K562 treated with DMSO at 1 percent for 4 hours (cell line): Measurements from ENCODE around the gene MAP4K4. TPM values are rescaled to one million over a fixed set of nuclear protein-coding genes. Genes with fewer than 3 reads are reported as not detected.

ENCODE experiments used
- total RNA-seq: library from RNA; unstranded; fragments of 300-600 nt; gene quantifications from 2 replicates; pipeline ENCODE4 v1.2.3, GENCODE V29; 2022; ENCODE audit not compliant: insufficient read depth

MAP4K4 gene
- total RNA-seq = 29.2 and 38.0 TPM in 2 replicates

DNA sequence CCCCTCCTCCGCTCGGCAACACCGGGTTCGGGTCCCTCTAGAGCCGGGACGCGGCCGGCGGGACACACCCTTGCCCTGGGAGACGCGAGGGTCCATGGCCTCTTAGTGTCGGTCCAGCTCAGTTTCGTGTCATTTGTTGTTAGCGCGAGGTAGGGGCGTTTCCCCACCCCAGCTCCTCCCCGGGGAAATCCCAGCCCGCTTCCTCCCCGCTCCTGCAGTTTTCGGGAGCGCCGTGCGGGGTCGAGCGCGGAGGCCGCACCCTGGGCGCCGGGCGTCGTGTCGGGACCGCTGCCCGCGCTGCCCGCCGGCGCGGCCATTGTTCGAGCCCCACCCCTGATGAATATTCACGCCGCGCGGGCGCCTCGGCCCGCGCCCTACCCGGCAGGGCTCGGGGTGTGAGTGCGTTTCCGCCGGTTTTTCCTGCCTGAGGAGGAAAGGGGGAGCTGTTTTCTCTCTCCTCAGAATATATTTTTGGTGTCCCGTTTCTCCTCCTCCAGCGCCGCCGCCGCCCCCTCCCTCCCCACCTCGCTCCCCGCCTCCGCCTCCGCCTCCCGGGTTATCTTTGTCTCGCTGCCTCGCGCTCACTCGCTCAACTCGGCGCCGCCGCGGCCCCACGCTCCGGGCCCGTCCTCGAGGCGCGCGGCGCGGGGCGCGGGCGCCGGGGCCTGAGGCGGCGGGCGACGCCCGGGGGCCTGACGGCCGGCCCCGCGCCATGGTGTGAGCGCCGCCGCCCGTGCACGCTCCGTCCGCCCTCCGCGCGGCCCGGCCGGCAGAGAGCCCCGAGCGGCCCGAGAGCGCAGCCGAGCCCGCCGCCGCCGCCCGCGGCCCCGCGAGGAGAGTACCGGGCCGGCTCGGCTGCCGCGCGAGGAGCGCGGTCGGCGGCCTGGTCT lies at the start of gene MAP4K4:
MAP4K4 (plus strand) TSS at position 584 of the 890 bp plus-strand sequence. CDS start 374 bp downstream, outside the sequence.

Other genes with a start within 250 kb of the MAP4K4 start
- gene RFX8, start 222.6 kb upstream of the MAP4K4 start, total RNA-seq = not detected in 2 replicates